NOMO-1 (cell line): ENCODE data around the gene AGBL5.
A peak's percentile ranks its signal among the peaks of the same experiment; 100 is the strongest.

Experiments used
- DNase-seq, 2 experiments: peaks; one replicate each; lab custom pipeline; 2025; ENCODE audit not compliant: unreplicated experiment in 2 of 2; lab: John Stamatoyannopoulos, UW

AGBL5 gene

DNA sequence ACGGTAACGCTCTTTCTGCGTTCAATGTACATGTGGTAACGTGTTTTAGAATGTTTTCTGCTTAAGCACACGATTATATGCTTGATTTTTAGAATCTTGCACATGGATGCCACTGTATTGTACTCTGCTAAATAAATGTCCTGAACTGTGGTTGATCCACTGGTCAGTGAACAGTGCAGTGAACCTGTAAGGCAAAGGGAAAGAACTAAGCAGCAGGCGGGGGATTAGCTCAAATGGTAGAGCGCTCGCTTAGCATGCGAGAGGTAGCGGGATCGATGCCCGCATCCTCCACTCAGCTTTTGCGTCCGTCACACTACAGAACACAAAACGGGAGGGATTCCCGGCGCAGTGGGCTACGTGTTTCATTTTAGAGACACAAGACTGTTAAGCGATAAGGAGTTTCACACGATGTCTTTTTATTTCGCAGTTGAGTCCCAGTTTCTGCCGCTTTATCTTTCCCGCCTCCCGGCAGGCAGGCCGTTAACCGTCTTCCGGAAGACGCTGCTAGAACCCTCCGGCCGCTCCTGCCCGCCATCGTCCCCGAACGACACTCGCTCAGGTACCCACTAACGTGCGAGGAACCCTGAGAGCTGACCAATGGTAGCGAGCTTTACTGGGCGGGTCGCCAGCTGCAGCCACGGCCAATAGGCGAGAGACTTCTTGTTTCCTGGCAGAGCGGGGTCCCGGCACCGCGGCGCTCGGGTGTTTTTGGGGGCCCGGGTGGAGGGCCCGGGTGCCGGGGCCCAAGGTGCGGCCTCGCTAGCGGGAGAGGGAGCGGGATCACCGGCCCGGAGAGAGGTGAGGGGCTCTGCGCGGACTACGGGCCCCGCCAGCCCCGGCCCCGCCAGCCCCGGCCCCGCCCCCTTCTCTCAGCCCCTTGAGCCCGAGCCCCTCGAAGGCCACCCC is at the start of gene AGBL5:
AGBL5 (plus strand) TSS at position 673 of the 906 bp plus-strand sequence. CDS start 1,291 bp downstream, outside the sequence.
- DNase-seq = peak; percentile 85 to 91

DNA sequence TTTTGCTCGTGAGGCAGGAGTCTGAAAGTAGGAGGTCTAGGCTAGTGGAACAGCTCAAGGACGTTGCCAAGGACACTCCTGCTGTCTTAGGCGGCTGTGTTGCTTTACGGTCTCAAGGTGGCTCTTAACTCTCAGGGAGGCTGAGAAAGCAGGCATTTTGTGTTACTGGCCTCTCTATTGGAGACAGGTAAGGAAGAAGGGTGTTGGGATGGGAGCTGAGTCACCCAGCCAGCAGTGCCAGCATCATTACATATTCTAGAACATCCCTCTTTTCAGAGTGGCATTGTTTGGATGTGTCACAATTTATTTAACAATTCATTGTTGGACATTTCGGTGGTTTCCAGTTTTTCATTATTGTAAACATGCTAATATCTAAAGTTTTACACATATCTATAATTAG is 49.5 kb upstream of the AGBL5 start:
- DNase-seq = no peak

- DNase-seq = no peak
These were observed 48.5 kb upstream of the AGBL5 start for GRCh38 chr2:27003007-27003406.

GRCh38 chr2:27003857-27004256 is 47.6 kb upstream of the AGBL5 start:
- peak; percentile 24 to 40 for DNase-seq

GRCh38 chr2:27006602-27007415 is 44.7 kb upstream of the AGBL5 start:
- DNase-seq = no peak

- no peak for DNase-seq
These were observed 43.8 kb upstream of the AGBL5 start for GRCh38 chr2:27007416-27008374.

GRCh38 chr2:27008678-27009077 is 42.8 kb upstream of the AGBL5 start:
- no peak for DNase-seq

- no peak for DNase-seq
These were observed 42.4 kb upstream of the AGBL5 start for GRCh38 chr2:27009083-27009482.

DNA sequence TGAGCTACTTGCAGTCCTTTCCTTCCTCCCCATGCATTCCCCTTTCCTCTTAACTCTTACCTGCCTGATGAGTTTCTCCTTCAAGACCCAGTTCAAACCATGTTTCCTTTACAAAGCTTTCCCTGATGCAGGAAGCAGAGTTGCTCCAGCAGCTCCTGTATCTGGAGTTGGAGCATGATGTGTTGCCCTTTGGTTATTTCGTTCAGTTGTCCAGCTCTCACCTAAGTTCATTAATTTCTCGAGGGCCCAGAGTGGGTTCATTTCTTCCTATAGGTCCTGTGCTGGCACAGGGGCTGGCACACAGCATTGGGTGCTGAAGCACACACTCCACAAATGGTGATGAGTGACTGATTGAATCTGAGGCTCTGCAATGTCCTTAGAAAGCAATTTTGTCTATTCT is 41.8 kb upstream of the AGBL5 start:
- no peak for DNase-seq

GRCh38 chr2:27010139-27010538 is 41.3 kb upstream of the AGBL5 start:
- DNase-seq = no peak

GRCh38 chr2:27013738-27014137 is 37.7 kb upstream of the AGBL5 start:
- no peak for DNase-seq

- no peak for DNase-seq
These were observed 36.6 kb upstream of the AGBL5 start for GRCh38 chr2:27014771-27015433.

DNA sequence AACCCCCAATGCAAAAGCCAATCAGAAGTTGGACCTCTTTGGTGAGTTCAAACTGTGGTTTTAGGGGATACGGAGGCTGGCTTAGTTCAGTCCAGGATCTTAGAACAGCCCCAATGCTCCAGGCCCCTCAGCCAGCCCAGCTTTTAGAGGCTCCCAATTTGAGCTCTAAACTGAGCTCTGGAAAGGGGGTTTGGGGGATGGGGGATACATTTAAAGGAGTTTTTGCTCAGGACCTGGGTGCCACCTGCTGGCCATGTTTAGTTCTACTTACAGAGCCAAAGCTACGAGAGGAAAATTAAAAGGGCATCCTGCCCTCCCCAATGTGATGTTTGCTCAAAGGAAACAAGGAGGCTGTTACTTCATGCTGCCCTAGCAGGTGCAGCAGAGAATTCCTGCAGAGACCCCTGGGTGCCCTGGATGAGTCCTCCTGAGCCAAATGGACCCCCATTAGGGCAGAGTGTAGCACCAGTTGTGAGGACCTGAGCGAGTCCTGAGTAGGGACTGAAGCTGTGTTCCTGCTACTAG is 34.6 kb upstream of the AGBL5 start:
- DNase-seq = peak in 1 of 2 experiments; percentile 21

GRCh38 chr2:27018142-27018541 is 33.3 kb upstream of the AGBL5 start:
- no peak for DNase-seq

DNA sequence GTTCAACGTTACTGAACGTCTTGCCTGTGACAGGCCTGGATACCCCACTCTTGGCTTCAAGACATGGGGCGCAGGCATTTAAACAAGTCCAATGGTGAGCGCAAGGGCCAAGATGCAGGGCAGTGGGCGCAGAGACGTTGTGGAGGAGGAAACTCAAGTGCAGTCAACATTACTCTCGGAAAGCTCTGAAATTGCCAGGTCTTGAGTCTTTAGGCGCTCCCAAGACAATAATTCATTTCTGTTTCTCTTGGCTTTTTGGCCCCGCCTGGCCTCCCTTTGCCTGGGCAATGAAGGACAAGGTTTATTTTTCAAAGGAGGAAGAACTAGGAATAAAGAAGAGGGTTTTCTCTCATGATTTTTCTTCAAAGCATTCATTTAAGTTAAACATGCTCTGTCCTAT is 32.0 kb upstream of the AGBL5 start:
- DNase-seq = no peak

DNA sequence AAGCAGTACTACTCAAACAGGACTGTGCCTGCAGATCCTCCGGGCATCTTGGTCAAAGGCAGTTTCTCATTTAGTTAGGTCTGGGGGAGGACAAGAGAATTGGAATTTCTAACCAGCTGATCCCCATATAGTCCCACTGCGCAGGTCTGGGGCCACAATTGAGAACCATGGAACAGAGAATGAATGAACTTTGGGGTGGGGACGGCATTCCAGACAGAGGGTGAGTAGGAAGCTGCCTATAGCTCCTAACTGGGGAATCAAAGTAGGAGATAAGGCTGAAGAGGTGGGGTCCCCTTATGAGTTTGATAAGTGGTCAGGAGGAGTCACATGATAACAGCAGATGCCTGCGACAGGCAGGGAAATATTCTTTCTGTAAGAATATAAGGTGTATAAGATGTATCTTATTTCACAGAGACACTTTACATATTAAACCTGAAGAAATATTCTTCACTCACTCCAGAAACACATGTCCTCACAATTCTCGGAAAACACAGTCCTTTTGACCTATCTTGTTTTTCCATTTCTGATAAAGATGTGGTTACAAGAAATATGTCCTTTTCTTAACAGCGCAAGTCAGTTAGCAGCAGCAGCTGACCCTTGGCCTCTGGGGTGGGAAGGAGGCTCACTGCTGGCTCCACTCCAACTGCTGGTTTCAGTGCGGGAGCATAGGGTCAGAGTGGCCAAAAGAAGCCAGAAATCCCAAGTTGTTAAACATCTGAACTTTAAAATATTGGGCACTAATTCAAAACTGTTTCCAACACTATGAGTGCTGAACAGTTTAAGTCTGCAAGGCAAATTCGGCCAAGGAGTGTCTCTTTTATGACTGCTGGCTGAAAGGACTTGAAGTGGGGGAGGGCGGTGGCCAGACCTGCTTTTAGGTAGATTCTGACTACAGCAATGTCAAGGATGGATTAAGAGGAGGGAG is 31.3 kb upstream of the AGBL5 start:
- no peak for DNase-seq

- DNase-seq = no peak
These were observed 30.0 kb upstream of the AGBL5 start for GRCh38 chr2:27021253-27022049.

DNA sequence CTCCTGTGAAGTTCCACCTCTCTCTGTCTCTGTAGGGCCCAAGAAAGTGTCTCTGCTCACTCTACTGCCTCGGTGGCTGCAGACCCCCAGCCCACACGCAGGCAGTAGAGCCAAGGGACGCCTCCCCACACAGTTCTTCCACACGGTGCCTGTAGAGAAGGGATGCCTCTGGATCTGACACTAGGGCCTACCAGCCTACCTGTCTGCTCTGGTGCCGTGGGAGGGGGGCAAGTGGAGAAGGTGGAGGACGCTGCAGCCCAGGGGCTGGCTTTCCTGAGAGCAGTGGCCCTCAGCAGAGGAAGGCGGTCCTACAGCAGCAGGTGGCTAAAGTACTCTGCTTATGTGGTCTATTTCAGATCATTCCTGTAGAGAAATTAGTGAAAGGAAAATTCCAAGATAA is 27.7 kb upstream of the AGBL5 start:
- no peak for DNase-seq
